GM21360 (cell line): ENCODE results near the gene BST1.
"Not testable (repeated sequence)": the region's sequence is repeated elsewhere in the genome, so short reads cannot be mapped to it uniquely, and the experiment has no call there.

Experiments
- ATAC-seq: cut with Tn5 transposase; IDR thresholded peaks from one replicate; pipeline ENCODE4 v1.9.1; 2021; ENCODE audit warnings: mild to moderate bottlenecking, moderate library complexity; ENCODE audit not compliant: unreplicated experiment

Gene BST1

GRCh38 chr4:15707363-15707715 is 4.5 kb downstream of the BST1 start:
- ATAC-seq: no peak

DNA sequence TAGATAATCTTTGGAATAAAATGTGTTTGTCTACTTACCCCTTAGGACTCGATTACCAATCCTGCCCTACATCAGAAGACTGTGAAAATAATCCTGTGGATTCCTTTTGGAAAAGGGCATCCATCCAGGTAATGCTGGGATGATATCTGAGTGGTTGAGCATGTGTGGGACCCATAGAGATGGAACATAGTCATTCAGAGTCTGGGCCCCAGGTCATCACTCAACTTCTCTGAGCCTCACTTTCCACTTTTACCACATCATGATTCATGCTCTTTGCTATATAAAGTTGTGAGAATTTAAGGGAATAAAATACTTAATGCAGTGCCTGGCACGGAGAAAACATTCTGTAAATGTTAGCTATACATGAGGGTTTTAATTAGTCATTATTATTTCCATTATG is 8.9 kb downstream of the BST1 start:
- no peak for ATAC-seq

DNA sequence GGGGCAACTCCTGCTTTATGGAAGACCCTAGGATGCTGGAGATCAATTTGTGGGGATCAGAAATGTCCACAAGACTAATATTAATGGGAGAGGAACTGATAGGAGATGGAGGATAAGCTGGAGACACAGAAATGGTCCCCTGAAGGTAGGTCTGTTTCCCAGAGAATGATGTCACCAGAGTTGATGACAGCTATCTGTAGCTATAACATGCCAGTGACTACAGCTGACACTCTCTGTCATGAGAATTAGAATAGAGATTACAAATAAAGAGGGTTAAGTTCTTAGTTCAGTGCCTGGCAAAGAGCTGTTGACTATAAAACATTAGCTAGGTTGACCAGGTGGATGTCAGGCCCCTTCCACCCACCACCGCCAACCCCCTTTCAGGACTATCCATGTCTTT is 9.3 kb downstream of the BST1 start:
- no peak for ATAC-seq

DNA sequence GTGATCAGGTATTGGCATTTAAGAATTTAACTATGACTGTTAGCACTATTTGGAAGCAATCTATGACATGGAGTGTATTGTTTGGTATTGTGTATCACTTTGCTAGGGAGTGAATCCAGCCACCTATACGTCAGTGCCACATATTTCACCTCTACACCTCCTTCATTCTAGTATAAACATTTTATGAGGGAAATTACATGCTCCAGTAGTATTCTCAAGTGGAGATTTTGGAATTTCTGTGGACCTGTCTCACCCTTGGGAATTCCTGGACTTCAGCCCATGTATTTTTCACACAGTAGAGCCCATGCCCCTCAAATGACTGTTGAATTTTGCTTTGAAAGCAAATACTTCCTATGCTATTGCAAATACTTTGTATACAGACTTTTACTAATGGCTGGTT is 11.3 kb downstream of the BST1 start:
- no peak for ATAC-seq

- ATAC-seq: no peak
Observed at GRCh38 chr4:15714646-15715435, 12.0 kb downstream of the BST1 start.

GRCh38 chr4:15716115-15716514 is 13.2 kb downstream of the BST1 start:
- no peak for ATAC-seq

DNA sequence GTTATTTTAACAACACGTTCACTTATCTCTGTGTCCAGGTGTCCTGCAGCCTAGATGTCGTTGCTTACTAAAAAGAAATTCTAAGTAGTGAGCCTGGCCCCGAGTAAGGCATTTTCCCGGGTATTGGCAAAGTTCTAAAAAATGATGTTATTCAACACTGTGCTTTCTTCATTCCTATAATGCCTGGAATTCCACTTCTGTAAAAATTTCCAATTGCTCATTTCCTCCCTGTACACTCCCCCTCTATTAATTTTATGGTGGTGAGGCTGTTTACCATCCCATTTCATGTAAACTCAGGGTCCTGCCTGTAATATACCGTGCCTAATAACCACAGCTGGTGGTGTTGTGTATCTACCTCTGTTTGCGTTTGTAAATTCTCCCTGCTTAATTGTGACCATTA is 14.2 kb downstream of the BST1 start:
- no peak for ATAC-seq

DNA sequence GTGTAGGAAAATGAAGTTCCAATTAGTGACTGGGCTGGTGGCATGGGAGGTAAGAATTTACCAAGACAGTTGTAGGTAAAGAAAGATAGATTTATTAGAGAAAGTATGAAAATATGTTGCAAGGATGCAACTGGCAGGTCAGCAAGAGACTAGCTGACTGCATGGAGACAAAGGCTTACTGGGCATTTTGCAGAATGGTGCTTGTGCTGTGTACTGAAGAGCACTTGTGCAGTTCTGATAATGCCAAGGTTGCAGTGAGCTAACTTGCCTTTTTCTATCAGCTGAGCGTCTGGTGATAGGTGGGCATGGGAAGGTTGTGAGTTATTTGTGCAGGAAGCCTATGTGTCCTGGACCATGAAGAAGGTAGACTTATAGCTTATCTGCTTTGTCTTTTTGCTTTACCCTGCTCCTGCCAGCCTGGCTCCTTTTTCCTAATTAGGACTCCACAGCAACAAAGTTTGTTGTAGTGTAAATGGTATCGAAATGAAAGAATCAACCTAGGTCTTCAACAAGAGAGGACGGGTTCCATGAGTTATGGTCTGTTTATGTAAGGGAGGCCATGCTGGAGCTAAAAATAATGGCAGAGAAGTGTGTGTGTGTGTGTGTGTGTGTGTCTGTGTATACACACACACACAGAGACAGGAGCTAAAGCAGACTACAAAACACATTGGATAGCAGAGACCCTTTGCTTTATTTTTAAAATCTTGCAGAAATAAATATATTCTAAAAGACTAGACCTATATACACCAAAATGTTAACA is 15.0 kb downstream of the BST1 start:
- ATAC-seq: no peak

- ATAC-seq: no peak
Observed at GRCh38 chr4:15718465-15718864, 15.6 kb downstream of the BST1 start.

- no peak for ATAC-seq
Observed at GRCh38 chr4:15718959-15719358, 16.1 kb downstream of the BST1 start.

DNA sequence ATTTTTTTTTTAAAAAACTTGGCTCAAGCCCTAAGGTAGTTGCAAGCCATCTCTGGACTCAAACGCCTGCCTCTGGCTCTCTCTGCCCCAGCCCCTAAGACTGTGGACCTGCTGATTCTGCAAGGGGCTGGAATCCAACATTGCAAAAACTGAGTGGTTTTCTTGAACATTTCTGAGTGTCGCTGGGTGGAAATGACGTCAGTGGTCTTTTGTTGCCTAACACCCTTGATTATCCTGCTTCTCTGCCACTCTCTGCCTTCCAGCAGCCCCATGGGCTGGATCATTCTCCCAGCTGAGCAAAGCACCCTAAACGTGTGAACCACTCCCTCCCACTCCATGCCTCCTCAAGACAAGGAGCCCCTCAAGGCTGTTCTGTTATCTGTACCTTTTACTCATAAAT is 16.6 kb downstream of the BST1 start:
- no peak for ATAC-seq

DNA sequence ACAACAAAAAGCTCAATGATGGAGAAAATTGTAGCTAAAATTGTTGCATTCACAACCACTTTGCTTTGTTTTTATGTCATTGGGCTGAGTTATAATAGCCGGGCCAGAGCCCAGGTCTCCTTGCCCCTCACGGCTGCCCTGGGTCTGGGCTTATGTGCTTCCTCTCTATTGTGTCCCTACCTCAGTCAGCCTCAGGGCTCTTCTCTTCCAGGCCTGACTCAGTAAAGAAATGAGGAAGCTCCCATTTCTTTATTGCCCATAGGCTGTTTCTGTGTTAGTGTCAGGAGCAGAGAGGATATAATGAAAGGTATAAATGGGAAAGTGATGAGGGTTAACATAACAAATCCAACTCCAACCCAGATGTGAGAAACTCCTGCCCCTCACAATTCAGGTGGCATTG is 18.0 kb downstream of the BST1 start:
- no peak for ATAC-seq

- no peak for ATAC-seq
Observed at GRCh38 chr4:15725608-15726007, 22.7 kb downstream of the BST1 start.

DNA sequence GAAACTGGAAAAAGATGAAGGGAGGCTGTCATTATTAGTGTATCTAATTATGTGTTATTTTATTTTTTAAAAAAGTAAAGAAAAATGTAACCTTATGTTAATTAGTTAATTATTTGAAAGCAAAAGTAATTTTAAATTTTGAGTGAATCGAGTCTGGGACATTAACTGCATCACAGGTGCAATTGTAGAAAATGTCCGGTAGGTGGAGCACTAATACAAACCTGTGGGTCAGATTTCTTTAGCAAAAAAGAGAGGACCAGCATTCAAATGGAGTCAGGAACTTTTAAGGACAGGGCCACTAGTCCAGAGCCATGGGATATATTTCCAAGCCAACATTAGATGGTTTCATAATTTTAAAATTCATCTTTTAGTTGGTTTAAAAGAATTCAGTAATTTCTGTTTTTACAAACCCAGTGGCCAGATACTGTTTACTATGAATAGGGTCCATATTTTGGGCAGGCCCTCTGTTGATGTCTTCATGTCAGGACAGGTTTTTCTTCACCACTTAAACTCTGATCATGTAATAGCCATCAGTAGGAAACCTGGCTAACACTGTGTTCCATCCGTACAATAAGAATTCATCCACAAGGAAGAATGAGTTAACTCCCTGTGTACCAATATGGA is 27.2 kb downstream of the BST1 start:
- peak; percentile 60 for ATAC-seq

GRCh38 chr4:15733061-15733460 is 30.2 kb downstream of the BST1 start:
- not testable (repeated sequence) for ATAC-seq

DNA sequence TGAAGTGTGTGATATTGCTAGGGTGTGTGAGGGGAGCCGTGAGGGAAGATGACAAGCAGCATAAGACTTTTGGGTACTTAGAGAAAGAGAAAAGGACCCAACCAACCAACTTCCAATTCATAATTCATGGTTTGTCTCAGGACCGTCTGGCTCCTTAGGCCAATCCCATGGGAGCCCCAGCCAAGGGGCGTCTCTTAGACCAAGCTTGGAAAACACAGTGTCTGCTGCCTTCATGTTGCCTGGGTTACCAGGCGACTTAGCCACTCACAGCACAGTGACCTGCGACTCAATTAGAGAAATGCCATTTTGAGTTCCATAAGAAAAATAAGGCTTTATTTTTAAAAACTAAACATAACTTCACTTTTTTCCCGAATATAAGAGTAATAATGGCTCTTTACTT is 32.7 kb downstream of the BST1 start:
- ATAC-seq: no peak

DNA sequence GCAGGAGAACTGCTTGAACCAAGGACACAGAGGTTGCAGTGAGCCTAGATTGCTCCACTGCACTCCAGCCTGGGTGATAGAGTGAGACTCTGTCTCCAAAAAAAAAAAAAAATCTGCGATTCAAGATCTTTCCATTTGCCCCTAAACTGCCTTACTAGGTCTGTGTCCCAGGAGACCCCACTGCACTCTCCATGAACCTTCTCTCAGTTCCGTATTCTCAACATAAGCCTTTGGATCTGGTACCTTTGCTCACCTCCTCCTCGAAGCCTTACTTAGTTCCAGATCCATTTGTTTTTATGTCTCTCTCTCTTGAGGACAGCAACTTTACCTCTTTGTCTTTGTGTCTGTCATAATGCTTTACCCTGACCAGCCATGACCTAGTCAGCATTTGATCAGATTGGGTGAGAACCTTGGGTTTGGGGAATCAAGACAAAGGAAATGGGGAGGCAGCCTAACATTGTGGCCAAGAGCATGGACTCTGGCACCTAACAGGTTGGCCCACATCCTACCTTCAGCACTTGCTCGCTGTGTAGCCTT is 33.7 kb downstream of the BST1 start:
- no peak for ATAC-seq

DNA sequence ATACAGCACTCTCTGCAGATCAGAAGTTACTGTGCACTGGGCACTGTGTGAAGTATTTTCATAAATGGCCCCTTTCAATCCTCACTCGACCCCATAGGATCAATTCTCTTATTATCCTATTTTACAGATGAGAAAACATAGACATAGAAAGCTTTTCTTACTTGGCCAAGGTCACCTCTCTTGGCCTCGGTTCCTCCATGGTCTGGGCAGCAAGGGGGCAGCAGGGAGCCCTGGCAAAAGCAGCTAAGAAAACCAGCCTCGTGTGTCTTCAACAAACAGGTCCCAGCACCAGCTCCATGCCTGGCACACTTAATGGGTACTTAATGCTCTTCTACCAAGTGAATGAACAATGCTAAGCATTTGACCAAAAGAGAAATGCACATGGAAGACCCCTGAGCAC is 34.4 kb downstream of the BST1 start:
- ATAC-seq: no peak

- no peak for ATAC-seq
Observed at GRCh38 chr4:15738877-15739276, 36.0 kb downstream of the BST1 start.

DNA sequence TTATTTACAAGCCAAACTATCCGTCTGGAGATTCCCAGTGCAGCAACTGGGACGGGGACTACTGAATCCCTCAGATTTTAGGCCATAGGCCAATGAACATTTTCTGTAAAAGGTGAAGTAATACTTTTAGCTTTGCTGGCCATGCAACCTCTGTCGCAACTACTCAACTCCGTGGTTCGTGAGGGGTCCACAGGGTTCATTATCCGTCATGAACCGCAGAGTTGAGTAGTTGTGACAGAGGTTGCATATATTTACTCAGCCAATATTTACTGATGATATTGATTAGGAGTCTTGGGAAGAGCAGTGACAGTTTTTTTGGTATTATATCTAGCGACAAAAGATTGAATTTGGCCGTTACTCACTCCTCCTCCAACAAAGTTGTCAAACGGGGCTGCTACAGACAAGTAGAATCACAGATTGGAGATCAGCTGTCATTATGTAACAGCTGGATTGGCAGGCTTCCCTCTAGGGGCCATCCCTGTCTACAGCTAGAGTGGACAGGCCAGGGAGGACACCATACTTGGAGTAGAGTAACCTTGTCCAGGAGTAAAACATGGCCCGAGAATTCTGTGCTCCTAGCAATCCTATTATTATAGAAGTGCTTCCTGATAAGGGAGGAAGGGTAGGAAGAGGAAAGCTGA is 38.0 kb downstream of the BST1 start:
- ATAC-seq: no peak

DNA sequence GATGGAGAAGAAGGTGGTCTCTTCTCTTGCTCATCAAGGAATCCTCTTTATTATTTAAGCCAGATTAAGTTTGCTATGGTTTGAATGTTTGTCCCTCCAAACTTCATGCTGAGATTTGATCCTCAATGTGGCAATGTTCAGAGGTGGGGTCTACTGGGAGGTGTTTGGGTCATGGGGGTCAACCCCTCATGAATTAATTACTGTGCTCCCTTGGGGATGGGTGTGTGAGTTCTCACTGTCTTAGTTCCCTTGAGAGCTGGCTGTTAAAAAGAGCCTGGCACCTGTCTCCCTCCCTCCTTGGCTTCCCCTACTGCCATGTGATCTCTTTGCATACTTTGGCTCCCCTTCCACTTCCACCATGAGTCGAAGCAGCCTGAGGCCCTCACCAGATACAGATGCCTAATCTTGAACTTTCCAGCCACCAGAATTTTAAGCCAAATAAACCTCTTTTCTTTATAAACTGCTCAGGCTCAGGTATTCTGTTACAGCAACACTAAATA is 39.3 kb downstream of the BST1 start:
- ATAC-seq: no peak
